Activated naive CD8-positive, alpha-beta T cell treated with anti-CD3 and anti-CD28 coated beads, Interleukin-2, amount 50 U/mL, for 24 hours (primary cell): ENCODE measurements around the gene NCBP1.
"Not testable (repeated sequence)": the region's sequence is repeated elsewhere in the genome, so short reads cannot be mapped to it uniquely, and the experiment has no call there.

Source experiments
- ATAC-seq: fragments of 150-1000 bp; cut with Tn5 transposase; one replicate; pipeline ENCODE4 v1.10.0; 2021
- DNase-seq: peaks from one replicate; pipeline ENCODE4 v3.0.0; 2021
- H3K27ac Mint-ChIP-seq: one replicate; pipeline ENCODE4 v1.8.0; 2021; ENCODE audit warnings: mild to moderate bottlenecking, mixed read lengths
- H3K27me3 Mint-ChIP-seq: one replicate; pipeline ENCODE4 v1.8.0; 2021; ENCODE audit warnings: mixed read lengths
- H3K36me3 Mint-ChIP-seq: one replicate; pipeline ENCODE4 v1.8.0; 2021; ENCODE audit warnings: low read depth, mixed read lengths
- H3K4me1 Mint-ChIP-seq: one replicate; pipeline ENCODE4 v1.8.0; 2021; ENCODE audit warnings: mixed read lengths
- H3K4me3 Mint-ChIP-seq: one replicate; pipeline ENCODE4 v1.8.0; 2021; ENCODE audit warnings: mild to moderate bottlenecking, moderate library complexity, mixed read lengths
- H3K9me3 Mint-ChIP-seq: one replicate; pipeline ENCODE4 v1.8.0; 2021; ENCODE audit warnings: mixed read lengths

NCBP1 gene

GRCh38 chr9:97602430-97602829 is 31.2 kb upstream of the NCBP1 start:
- Mint-ChIP-seq H3K4me3 (no peak overlapping the region), H3K36me3 (peaks cover 23% of the 10 kb centered on the region), H3K27ac (no peak overlapping the region), H3K4me1 (peaks cover 7% of the 10 kb centered on the region), H3K9me3 (no peaks in the 10 kb centered on the region), H3K27me3 (no peaks in the 10 kb centered on the region)
- ATAC-seq = no peak
- DNase-seq = no peak

- H3K27me3 Mint-ChIP-seq = no peaks in the 10 kb centered on the region
- H3K36me3 Mint-ChIP-seq = peaks cover 25% of the 10 kb centered on the region
- DNase-seq = no peak
These were observed 28.5 kb upstream of the NCBP1 start for GRCh38 chr9:97604901-97605645.

GRCh38 chr9:97615439-97616072 is 18.1 kb upstream of the NCBP1 start:
- peaks cover 15% of the 10 kb centered on the region for H3K4me1 Mint-ChIP-seq
- no peaks in the 10 kb centered on the region for H3K9me3 Mint-ChIP-seq
- ATAC-seq = no peak
- H3K27ac Mint-ChIP-seq = no peak overlapping the region
- H3K36me3 Mint-ChIP-seq = peaks cover 29% of the 10 kb centered on the region
- H3K4me3 Mint-ChIP-seq = no peak overlapping the region
- DNase-seq = peak; percentile 47
- H3K27me3 Mint-ChIP-seq = no peaks in the 10 kb centered on the region

More at GRCh38 chr9:97604901-97605645, 28.5 kb upstream of the NCBP1 start:
- Mint-ChIP-seq H3K4me1 (no peaks in the 10 kb centered on the region), H3K4me3 (no peak overlapping the region), H3K9me3 (no peaks in the 10 kb centered on the region), H3K27ac (no peak overlapping the region)
- no peak for ATAC-seq

GRCh38 chr9:97617939-97618416 is 15.6 kb upstream of the NCBP1 start:
- ATAC-seq (peak; percentile 68), DNase-seq (no peak)
- Mint-ChIP-seq H3K4me3 (no peak overlapping the region), H3K27ac (no peak overlapping the region), H3K36me3 (peaks cover 37% of the 10 kb centered on the region), H3K27me3 (no peaks in the 10 kb centered on the region), H3K4me1 (peaks cover 15% of the 10 kb centered on the region), H3K9me3 (no peaks in the 10 kb centered on the region)

GRCh38 chr9:97620063-97620462 is 13.6 kb upstream of the NCBP1 start:
- not testable (repeated sequence) for DNase-seq, H3K4me3 Mint-ChIP-seq, H3K27ac Mint-ChIP-seq, H3K9me3 Mint-ChIP-seq, ATAC-seq, H3K27me3 Mint-ChIP-seq
- Mint-ChIP-seq H3K4me1 (peaks cover 17% of the 10 kb centered on the region), H3K36me3 (peaks cover 37% of the 10 kb centered on the region)

- not testable (repeated sequence) for DNase-seq, H3K4me3 Mint-ChIP-seq, H3K9me3 Mint-ChIP-seq, ATAC-seq, H3K27ac Mint-ChIP-seq, H3K27me3 Mint-ChIP-seq
- H3K4me1 Mint-ChIP-seq = peaks cover 16% of the 10 kb centered on the region
- peaks cover 29% of the 10 kb centered on the region for H3K36me3 Mint-ChIP-seq
These were observed 11.1 kb upstream of the NCBP1 start for GRCh38 chr9:97622483-97622882.

- no peaks in the 10 kb centered on the region for H3K27me3 Mint-ChIP-seq
- ATAC-seq = peak; percentile 24
- peaks cover 2% of the 10 kb centered on the region for H3K4me1 Mint-ChIP-seq
- no peak overlapping the region for H3K27ac Mint-ChIP-seq
- peaks cover 26% of the 10 kb centered on the region for H3K36me3 Mint-ChIP-seq
- no peak overlapping the region for H3K4me3 Mint-ChIP-seq
- no peaks in the 10 kb centered on the region for H3K9me3 Mint-ChIP-seq
- no peak for DNase-seq
These were observed 9.7 kb upstream of the NCBP1 start for GRCh38 chr9:97623946-97624345.

GRCh38 chr9:97625620-97626019 is 8.0 kb upstream of the NCBP1 start:
- peaks cover 6% of the 10 kb centered on the region for H3K4me1 Mint-ChIP-seq
- H3K36me3 Mint-ChIP-seq = peaks cover 24% of the 10 kb centered on the region
- no peak for DNase-seq
- no peaks in the 10 kb centered on the region for H3K9me3 Mint-ChIP-seq
- no peak overlapping the region for H3K27ac Mint-ChIP-seq
- H3K27me3 Mint-ChIP-seq = no peaks in the 10 kb centered on the region
- H3K4me3 Mint-ChIP-seq = no peak overlapping the region
- no peak for ATAC-seq

GRCh38 chr9:97627624-97628023 is 6.0 kb upstream of the NCBP1 start:
- Mint-ChIP-seq H3K4me3 (no peak overlapping the region), H3K9me3 (no peaks in the 10 kb centered on the region)

GRCh38 chr9:97628668-97629067 is 5.0 kb upstream of the NCBP1 start:
- no peaks in the 10 kb centered on the region for H3K27me3 Mint-ChIP-seq
- H3K4me3 Mint-ChIP-seq = no peak overlapping the region
- peaks cover 21% of the 10 kb centered on the region for H3K4me1 Mint-ChIP-seq
- no peak for ATAC-seq
- no peak overlapping the region for H3K27ac Mint-ChIP-seq
- no peaks in the 10 kb centered on the region for H3K9me3 Mint-ChIP-seq
- H3K36me3 Mint-ChIP-seq = peaks cover 12% of the 10 kb centered on the region
- no peak for DNase-seq

More at GRCh38 chr9:97627624-97628023, 6.0 kb upstream of the NCBP1 start:
- ATAC-seq (no peak), DNase-seq (no peak)
- peaks cover 15% of the 10 kb centered on the region for H3K36me3 Mint-ChIP-seq
- H3K4me1 Mint-ChIP-seq = peaks cover 17% of the 10 kb centered on the region
- no peaks in the 10 kb centered on the region for H3K27me3 Mint-ChIP-seq
- no peak overlapping the region for H3K27ac Mint-ChIP-seq

GRCh38 chr9:97629156-97629555 is 4.5 kb upstream of the NCBP1 start:
- Mint-ChIP-seq H3K4me3 (no peak overlapping the region), H3K9me3 (no peaks in the 10 kb centered on the region), H3K27me3 (no peaks in the 10 kb centered on the region), H3K4me1 (peaks cover 22% of the 10 kb centered on the region), H3K27ac (no peak overlapping the region), H3K36me3 (peaks cover 15% of the 10 kb centered on the region)
- ATAC-seq (no peak), DNase-seq (no peak)

GRCh38 chr9:97630591-97630990 is 3.0 kb upstream of the NCBP1 start:
- ATAC-seq = no peak
- peaks cover 24% of the 10 kb centered on the region for H3K36me3 Mint-ChIP-seq
- H3K27me3 Mint-ChIP-seq = no peaks in the 10 kb centered on the region
- no peak overlapping the region for H3K4me3 Mint-ChIP-seq
- DNase-seq = no peak
- no peak overlapping the region for H3K27ac Mint-ChIP-seq
- peaks cover 31% of the 10 kb centered on the region for H3K4me1 Mint-ChIP-seq
- H3K9me3 Mint-ChIP-seq = no peaks in the 10 kb centered on the region

- Mint-ChIP-seq H3K36me3 (peaks cover 27% of the 10 kb centered on the region), H3K4me3 (peak overlapping the region; percentile 100), H3K9me3 (no peaks in the 10 kb centered on the region), H3K27me3 (no peaks in the 10 kb centered on the region), H3K27ac (peak overlapping the region; percentile 100), H3K4me1 (peaks cover 44% of the 10 kb centered on the region)
- peak; percentile 27 for DNase-seq
- ATAC-seq = no peak
These were observed 1.2 kb upstream of the NCBP1 start for GRCh38 chr9:97632248-97632984.

GRCh38 chr9:97633859-97634490 is 354 bp downstream of the NCBP1 start:
- Mint-ChIP-seq H3K4me3 (peak overlapping the region; percentile 100), H3K27ac (peak overlapping the region; percentile 100), H3K9me3 (no peaks in the 10 kb centered on the region), H3K36me3 (peaks cover 32% of the 10 kb centered on the region), H3K27me3 (no peaks in the 10 kb centered on the region), H3K4me1 (peaks cover 58% of the 10 kb centered on the region)
- DNase-seq (no peak), ATAC-seq (no peak)
